GM12891 (cell line): ENCODE data around the gene KCNMB2.

Experiments
- DNase-seq: peaks from one replicate; pipeline ENCODE4 v3.0.0; 2011; ENCODE audit warnings: low spot score; ENCODE audit not compliant: insufficient read length
- FAIRE-seq: peaks from 2 replicates; lab custom pipeline; 2011; peaks lifted over from hg19 to GRCh38; lab: Jason Lieb, UNC
- PAX5 ChIP-seq: IDR thresholded peaks from 2 replicates; pipeline ENCODE4 v1.6.1; 2011; ENCODE audit warnings: low read length, moderate library complexity, mild to moderate bottlenecking; ENCODE audit not compliant: insufficient read depth, severe bottlenecking
- POLR2A ChIP-seq: IDR thresholded peaks from 2 replicates; pipeline ENCODE4 v1.6.1; 2011; ENCODE audit warnings: low read depth, low read length, control low read depth
- POLR2AphosphoS5 ChIP-seq: IDR thresholded peaks from 2 replicates; pipeline ENCODE4 v1.6.1; 2011; ENCODE audit warnings: low read depth, low read length, control low read depth
- POU2F2 ChIP-seq: IDR thresholded peaks from 2 replicates; pipeline ENCODE4 v1.6.1; 2011; ENCODE audit warnings: low read depth, mild to moderate bottlenecking, control low read depth, low read length, moderate library complexity
- SPI1 ChIP-seq: IDR thresholded peaks from 2 replicates; pipeline ENCODE4 v1.6.1; 2011; ENCODE audit warnings: low read depth, low read length, control low read depth
- TAF1 ChIP-seq: IDR thresholded peaks from 2 replicates; pipeline ENCODE4 v1.6.1; 2011; ENCODE audit warnings: low read depth, low read length, control low read depth

The KCNMB2 gene

GRCh38 chr3:178634975-178635374 is 98.7 kb downstream of the KCNMB2 start:
- no peak for FAIRE-seq
- no peak for TF ChIP-seq POLR2A
- no peak for TF ChIP-seq PAX5
- TF ChIP-seq TAF1, result no peak
- no peak for TF ChIP-seq SPI1
- no peak for TF ChIP-seq POLR2AphosphoS5
- TF ChIP-seq POU2F2, result no peak
- DNase-seq, result no peak

GRCh38 chr3:178637802-178638201 is 101.6 kb downstream of the KCNMB2 start:
- no peak for TF ChIP-seq POU2F2
- TF ChIP-seq TAF1, result no peak
- TF ChIP-seq SPI1, result no peak
- TF ChIP-seq POLR2A, result no peak
- TF ChIP-seq POLR2AphosphoS5, result no peak
- no peak for TF ChIP-seq PAX5
- FAIRE-seq, result no peak
- no peak for DNase-seq

- DNase-seq, result no peak
- FAIRE-seq, result no peak
- TF ChIP-seq POLR2A, result no peak
- no peak for TF ChIP-seq POU2F2
- no peak for TF ChIP-seq TAF1
- no peak for TF ChIP-seq SPI1
- no peak for TF ChIP-seq PAX5
- no peak for TF ChIP-seq POLR2AphosphoS5
Observed at GRCh38 chr3:178645503-178645902, 109.3 kb downstream of the KCNMB2 start.

GRCh38 chr3:178646186-178646862 is 110.1 kb downstream of the KCNMB2 start:
- DNase-seq, result no peak
- no peak for FAIRE-seq
- TF ChIP-seq SPI1 (no peak), PAX5 (no peak), POLR2A (no peak), TAF1 (no peak), POLR2AphosphoS5 (no peak)

- TF ChIP-seq POLR2AphosphoS5 (no peak), TAF1 (no peak), SPI1 (no peak), POU2F2 (no peak), PAX5 (no peak), POLR2A (no peak)
- FAIRE-seq, result no peak
- no peak for DNase-seq
Observed at GRCh38 chr3:178655488-178655887, 119.3 kb downstream of the KCNMB2 start.

- TF ChIP-seq SPI1 (no peak), POLR2AphosphoS5 (no peak), PAX5 (no peak), POU2F2 (no peak), TAF1 (no peak), POLR2A (no peak)
- FAIRE-seq (no peak), DNase-seq (no peak)
Observed at GRCh38 chr3:178658694-178659325, 122.6 kb downstream of the KCNMB2 start.

GRCh38 chr3:178663201-178663934 is 127.1 kb downstream of the KCNMB2 start:
- FAIRE-seq (peak; percentile 47), DNase-seq (no peak)
- TF ChIP-seq TAF1 (no peak), SPI1 (no peak), PAX5 (no peak), POU2F2 (no peak), POLR2A (no peak), POLR2AphosphoS5 (no peak)

- TF ChIP-seq PAX5 (no peak), POLR2AphosphoS5 (no peak), SPI1 (no peak), POU2F2 (no peak), POLR2A (no peak), TAF1 (no peak)
- DNase-seq (no peak), FAIRE-seq (no peak)
Observed at GRCh38 chr3:178665747-178666146, 129.5 kb downstream of the KCNMB2 start.
